ENCODE measurements around the gene DDX41. TPM values are rescaled to one million over a fixed set of nuclear protein-coding genes. Genes with fewer than 3 reads are reported as not detected.

The DDX41 gene
- polyA plus RNA-seq, 1 donor = 94.7 TPM

- DNase-seq = no peak
Measured at GRCh38 chr5:177513500-177513899, 3.3 kb downstream of the DDX41 start.

GRCh38 chr5:177512736-177513380, 3.9 kb downstream of the DDX41 start:
- DNase-seq = no peak

GRCh38 chr5:177511796-177512675, 4.7 kb downstream of the DDX41 start:
- DNase-seq = no peak

GRCh38 chr5:177511181-177511580, 5.6 kb downstream of the DDX41 start:
- DNase-seq = no peak

- no peak for DNase-seq
Measured at GRCh38 chr5:177510567-177511053, 6.2 kb downstream of the DDX41 start.

GRCh38 chr5:177509991-177510566, 6.7 kb downstream of the DDX41 start:
- no peak for DNase-seq

- no peak for DNase-seq
Measured at GRCh38 chr5:177509381-177509951, 7.3 kb downstream of the DDX41 start, which contains the start of gene DOK3. TSS of gene DOK3 (minus strand) at chr5:177509826. CDS start at chr5:177509540, 286 bp downstream.

- DNase-seq = no peak
Measured at GRCh38 chr5:177508837-177509236, 7.9 kb downstream of the DDX41 start.

- DNase-seq = no peak
Measured at GRCh38 chr5:177508221-177508611, 8.5 kb downstream of the DDX41 start.

GRCh38 chr5:177507596-177508220, 9.1 kb downstream of the DDX41 start:
- no peak for DNase-seq

- DNase-seq = no peak
Measured at GRCh38 chr5:177507165-177507564, 9.6 kb downstream of the DDX41 start.

GRCh38 chr5:177505075-177505474, 11.7 kb downstream of the DDX41 start:
- no peak for DNase-seq

- no peak for DNase-seq
Measured at GRCh38 chr5:177504086-177505056, 12.4 kb downstream of the DDX41 start.

- DNase-seq = no peak
Measured at GRCh38 chr5:177503351-177504085, 13.2 kb downstream of the DDX41 start.

GRCh38 chr5:177502886-177503285, 13.9 kb downstream of the DDX41 start:
- DNase-seq = no peak

- no peak for DNase-seq
Measured at GRCh38 chr5:177501874-177502678, 14.7 kb downstream of the DDX41 start.

- peak; percentile 88 for DNase-seq
Measured at GRCh38 chr5:177500685-177501522, 15.9 kb downstream of the DDX41 start.

GRCh38 chr5:177499842-177500241, 16.9 kb downstream of the DDX41 start:
- DNase-seq = no peak
